ENCODE results near the gene MYO16.

GRCh38 chr13:109010912-109011311 lies 381.5 kb downstream of the MYO16 start:
- TF ChIP-seq, protein P1, sequence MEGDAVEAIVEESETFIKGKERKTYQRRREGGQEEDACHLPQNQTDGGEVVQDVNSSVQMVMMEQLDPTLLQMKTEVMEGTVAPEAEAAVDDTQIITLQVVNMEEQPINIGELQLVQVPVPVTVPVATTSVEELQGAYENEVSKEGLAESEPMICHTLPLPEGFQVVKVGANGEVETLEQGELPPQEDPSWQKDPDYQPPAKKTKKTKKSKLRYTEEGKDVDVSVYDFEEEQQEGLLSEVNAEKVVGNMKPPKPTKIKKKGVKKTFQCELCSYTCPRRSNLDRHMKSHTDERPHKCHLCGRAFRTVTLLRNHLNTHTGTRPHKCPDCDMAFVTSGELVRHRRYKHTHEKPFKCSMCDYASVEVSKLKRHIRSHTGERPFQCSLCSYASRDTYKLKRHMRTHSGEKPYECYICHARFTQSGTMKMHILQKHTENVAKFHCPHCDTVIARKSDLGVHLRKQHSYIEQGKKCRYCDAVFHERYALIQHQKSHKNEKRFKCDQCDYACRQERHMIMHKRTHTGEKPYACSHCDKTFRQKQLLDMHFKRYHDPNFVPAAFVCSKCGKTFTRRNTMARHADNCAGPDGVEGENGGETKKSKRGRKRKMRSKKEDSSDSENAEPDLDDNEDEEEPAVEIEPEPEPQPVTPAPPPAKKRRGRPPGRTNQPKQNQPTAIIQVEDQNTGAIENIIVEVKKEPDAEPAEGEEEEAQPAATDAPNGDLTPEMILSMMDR (IDR thresholded peaks at IDR 0.05), result no peak
- TF ChIP-seq POLR2A (IDR thresholded peaks at IDR 0.05), result no peak
